Prostate gland (tissue), 2 donors: ENCODE results near the gene CELA2B. TPM values are rescaled to one million over a fixed set of nuclear protein-coding genes. Genes with fewer than 3 reads are reported as not detected.
A peak's percentile ranks its signal among the peaks of the same experiment; 100 is the strongest.
"Not testable (repeated sequence)": the region's sequence is repeated elsewhere in the genome, so short reads cannot be mapped to it uniquely, and the experiment has no call there.

Source experiments
- DNase-seq: peaks from one replicate; pipeline ENCODE4 v3.0.0-alpha.2; 2019; ENCODE audit warnings: low spot score
- H3K27ac ChIP-seq, 2 donors: fragments of 200-600 bp; sonication (generic); 2 replicates each; pipeline ENCODE4 v1.5.1; 2017 to 2019
- H3K27me3 ChIP-seq: fragments of 200-600 bp; sonication (generic); replicated peaks from 2 replicates; pipeline ENCODE4 v1.5.1; 2019; ENCODE audit not compliant: insufficient read depth
- H3K36me3 ChIP-seq, 2 donors: fragments of 200-600 bp; sonication (generic); 1 replicate in 1 of 2; 2 replicates in 1 of 2; pipeline versions ENCODE4 v1.5.1 to v1.8.1; 2017 to 2019
- H3K4me1 ChIP-seq: fragments of 200-600 bp; sonication (generic); replicated peaks from 2 replicates; pipeline ENCODE4 v1.5.1; 2019
- H3K4me3 ChIP-seq, 2 donors: fragments of 200-600 bp; sonication (generic); 2 replicates each; pipeline ENCODE4 v1.5.1; 2017 to 2019
- H3K9me3 ChIP-seq: fragments of 200-600 bp; sonication (generic); 2 replicates; pipeline ENCODE4 v1.5.1; 2017
- POLR2A ChIP-seq: fragments of 450-650 bp; IDR thresholded peaks from one replicate; pipeline ENCODE4 v1.6.1; 2016; ENCODE audit warnings: antibody characterized with exemption, mild to moderate bottlenecking
- POLR2AphosphoS5 ChIP-seq: sonication (generic); formaldehyde crosslinking; IDR thresholded peaks from one replicate; pipeline ENCODE4 v1.6.1; 2017; ENCODE audit warnings: antibody characterized with exemption
- WGBS: methylation state at CpG from one replicate; pipeline ENCODE4 v1.1.5; 2018; 5-methylcytosine and 5-hydroxymethylcytosine counted together
- intact Hi-C: fragments of 100-400 bp; cut with DNase I; formaldehyde crosslinking; loops from one replicate; pipeline ENCODE4 v1.14.2; 2022
- total RNA-seq, 2 donors: library from RNA; depleted of rRNA; stranded (reverse); fragments of >200 nt; gene quantifications; one replicate each; pipeline ENCODE4 v1.1.0, GENCODE V29; 2016
- TF ChIP-seq, protein P1 (sequence below), 4 experiments: fragments of 200-600 bp in 2 of 4; fragments of 450-650 bp in 2 of 4; sonication (generic) in 2 of 4; IDR thresholded peaks; 1 replicate in 3 of 4; 2 replicates in 1 of 4; pipeline ENCODE4 v1.5.1; 2016 to 2019; ENCODE audit warnings: antibody characterized with exemption in 4 of 4, mild to moderate bottlenecking in 2 of 4, moderate library complexity in 2 of 4

The CELA2B gene
- 1 to 10 TPM in 1 of 2 donors, not detected in 1; 1.1 TPM for total RNA-seq

DNA sequence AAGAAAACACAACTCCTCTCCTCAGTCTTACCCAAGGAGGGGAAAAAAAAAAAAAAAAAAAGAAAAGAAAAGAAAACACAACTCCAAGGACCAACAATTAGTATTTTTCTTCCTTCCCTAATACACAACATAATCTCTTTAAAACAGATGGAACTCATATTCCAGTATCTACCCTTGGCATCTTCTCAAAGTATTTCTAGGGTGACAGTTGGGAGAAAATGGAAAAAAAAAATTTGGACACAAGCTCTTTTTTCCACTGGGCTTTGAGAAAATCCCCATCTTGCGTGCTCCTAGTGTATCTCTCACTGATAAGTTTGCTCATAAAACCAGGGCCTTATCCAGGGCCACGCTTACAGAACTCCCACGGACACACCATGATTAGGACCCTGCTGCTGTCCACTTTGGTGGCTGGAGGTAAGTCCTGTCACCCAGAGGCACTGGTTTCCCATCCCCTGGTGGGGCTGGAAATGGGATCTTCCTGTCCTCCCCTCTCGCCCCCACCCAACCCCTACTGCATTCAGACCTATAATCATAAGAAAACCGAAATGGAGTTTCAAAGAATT, at the start of gene CELA2B:
Gene CELA2B (plus strand): TSS at position 353 of the 563 bp plus-strand sequence. CDS start 22 bp downstream, at position 375.
- no peaks in the 10 kb centered on the region for H3K36me3 ChIP-seq
- no peaks in the 10 kb centered on the region for H3K9me3 ChIP-seq
- intact Hi-C loops: no loop called here
- no peak for DNase-seq
- 75% methylated on average over 5 of the region's 5 CpGs for WGBS
- no peak within 1 kb of the TSS for H3K4me3 ChIP-seq
- H3K27ac ChIP-seq: no peak within 1 kb of the TSS
- H3K27me3 ChIP-seq: no peaks in the 10 kb centered on the region
- TF ChIP-seq POLR2AphosphoS5 (no peak), POLR2A (no peak)
- TF ChIP-seq, protein P1, sequence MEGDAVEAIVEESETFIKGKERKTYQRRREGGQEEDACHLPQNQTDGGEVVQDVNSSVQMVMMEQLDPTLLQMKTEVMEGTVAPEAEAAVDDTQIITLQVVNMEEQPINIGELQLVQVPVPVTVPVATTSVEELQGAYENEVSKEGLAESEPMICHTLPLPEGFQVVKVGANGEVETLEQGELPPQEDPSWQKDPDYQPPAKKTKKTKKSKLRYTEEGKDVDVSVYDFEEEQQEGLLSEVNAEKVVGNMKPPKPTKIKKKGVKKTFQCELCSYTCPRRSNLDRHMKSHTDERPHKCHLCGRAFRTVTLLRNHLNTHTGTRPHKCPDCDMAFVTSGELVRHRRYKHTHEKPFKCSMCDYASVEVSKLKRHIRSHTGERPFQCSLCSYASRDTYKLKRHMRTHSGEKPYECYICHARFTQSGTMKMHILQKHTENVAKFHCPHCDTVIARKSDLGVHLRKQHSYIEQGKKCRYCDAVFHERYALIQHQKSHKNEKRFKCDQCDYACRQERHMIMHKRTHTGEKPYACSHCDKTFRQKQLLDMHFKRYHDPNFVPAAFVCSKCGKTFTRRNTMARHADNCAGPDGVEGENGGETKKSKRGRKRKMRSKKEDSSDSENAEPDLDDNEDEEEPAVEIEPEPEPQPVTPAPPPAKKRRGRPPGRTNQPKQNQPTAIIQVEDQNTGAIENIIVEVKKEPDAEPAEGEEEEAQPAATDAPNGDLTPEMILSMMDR (IDR thresholded peaks at IDR 0.05): no peak
- no peaks in the 10 kb centered on the region for H3K4me1 ChIP-seq

DNA sequence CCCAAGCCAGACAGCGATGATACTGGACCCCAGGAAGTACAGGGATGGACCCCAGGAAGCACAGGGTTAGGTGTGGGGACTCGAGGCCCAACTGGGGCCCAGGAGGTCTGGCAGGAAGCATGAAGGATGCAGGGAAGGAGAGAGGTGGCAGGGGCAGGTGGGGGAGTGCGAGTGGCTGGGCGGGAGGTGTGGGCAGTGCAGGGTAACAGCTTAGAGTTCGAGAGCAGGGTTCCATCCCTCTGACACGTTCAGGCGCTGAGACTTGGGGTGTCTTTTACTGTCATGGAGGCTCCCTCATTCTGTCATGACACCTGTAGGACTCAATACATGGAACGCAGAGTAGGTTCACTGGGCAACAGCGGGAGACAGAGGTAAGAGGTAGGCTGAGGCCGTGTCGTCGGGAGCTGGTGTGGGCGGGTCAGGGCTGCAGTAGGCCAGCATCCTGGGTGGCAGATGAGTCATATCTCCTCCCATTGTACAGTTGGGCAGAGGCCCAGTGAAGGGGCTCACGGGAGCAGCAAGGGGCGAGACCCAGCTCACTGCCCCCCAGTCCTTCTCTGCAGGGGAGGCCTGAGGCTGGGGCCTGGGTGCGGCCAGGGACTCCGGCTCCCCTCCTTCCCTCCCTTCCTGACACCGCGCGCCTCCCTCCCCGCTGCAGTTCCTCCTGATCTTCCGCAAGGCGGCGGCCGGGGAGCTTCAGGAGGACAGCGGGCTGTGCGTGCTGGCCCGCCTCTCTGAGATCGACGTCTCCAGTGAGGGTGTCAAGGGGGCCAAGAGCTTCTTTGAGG, 49.2 kb upstream of the CELA2B start:
- peak overlapping the region; percentile 44 to 62 for H3K27ac ChIP-seq
- TF ChIP-seq, protein P1 (IDR thresholded peaks at IDR 0.05): peak in 3 of 4 experiments; percentile 20 to 66 (median 48)
- TF ChIP-seq POLR2AphosphoS5: peak; percentile 47
- no peak for TF ChIP-seq POLR2A
- no peaks in the 10 kb centered on the region for H3K36me3 ChIP-seq
- H3K4me1 ChIP-seq: peaks cover 6% of the 10 kb centered on the region
- no peaks in the 10 kb centered on the region for H3K27me3 ChIP-seq
- no peak overlapping the region for H3K4me3 ChIP-seq
- 46% methylated on average over 28 of the region's 30 CpGs for WGBS
- intact Hi-C loops: no loop called here
- H3K9me3 ChIP-seq: no peaks in the 10 kb centered on the region
- peak; percentile 58 for DNase-seq

DNA sequence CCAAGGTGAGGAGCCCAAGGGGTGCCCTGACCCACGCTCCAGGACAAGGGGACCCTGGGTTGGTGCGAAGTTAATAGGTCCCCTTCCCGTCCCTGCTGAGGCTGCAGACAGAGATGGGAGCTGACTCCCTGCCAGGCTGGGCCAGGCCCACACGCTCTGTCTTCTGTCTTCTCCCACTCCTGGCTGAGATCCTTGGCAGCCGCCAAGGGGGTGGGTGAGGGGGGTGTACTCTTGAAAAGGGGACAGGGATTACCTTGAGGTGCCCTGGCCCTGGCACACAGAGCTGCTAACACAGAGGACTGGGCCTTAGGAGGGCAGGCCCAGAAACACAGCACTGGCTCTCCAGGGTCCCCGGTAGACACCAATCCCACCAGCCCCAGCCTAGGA, 48.6 kb upstream of the CELA2B start:
- WGBS: 34% methylated on average over 6 of the region's 6 CpGs

DNA sequence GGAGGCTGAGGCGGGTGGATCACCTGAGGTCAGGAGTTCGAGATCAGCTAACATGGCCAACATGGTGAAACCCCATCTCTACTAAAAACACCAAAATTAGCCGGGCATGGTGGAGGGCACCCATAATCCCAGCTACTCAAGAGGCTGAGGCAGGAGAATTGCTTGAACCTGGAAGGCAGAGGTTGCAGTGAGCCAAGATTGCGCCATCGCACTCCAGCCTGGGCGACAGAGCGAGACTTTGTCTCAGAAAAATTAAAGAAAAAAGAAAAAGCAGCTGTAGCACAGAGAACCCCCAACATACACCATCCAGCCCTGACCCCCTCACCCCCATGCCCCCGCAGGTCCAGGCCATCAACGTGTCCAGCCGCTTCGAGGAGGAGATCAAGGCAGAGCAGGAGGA, 47.7 kb upstream of the CELA2B start:
- H3K27me3 ChIP-seq, H3K9me3 ChIP-seq, H3K27ac ChIP-seq, DNase-seq, H3K4me1 ChIP-seq, H3K4me3 ChIP-seq, intact Hi-C loops, H3K36me3 ChIP-seq: not testable (repeated sequence)
- WGBS: 88% methylated on average over 11 of the region's 11 CpGs

More for the DNA sequence above, 48.6 kb upstream of the CELA2B start:
- no peaks in the 10 kb centered on the region for H3K27me3 ChIP-seq
- DNase-seq: no peak
- H3K36me3 ChIP-seq: no peaks in the 10 kb centered on the region
- no peaks in the 10 kb centered on the region for H3K9me3 ChIP-seq
- H3K27ac ChIP-seq: peak overlapping the region; percentile 44 to 62
- intact Hi-C loops: no loop called here
- TF ChIP-seq POLR2A (no peak), POLR2AphosphoS5 (no peak)
- TF ChIP-seq, protein P1 (IDR thresholded peaks at IDR 0.05): no peak
- H3K4me3 ChIP-seq: no peak overlapping the region
- peaks cover 6% of the 10 kb centered on the region for H3K4me1 ChIP-seq

DNA sequence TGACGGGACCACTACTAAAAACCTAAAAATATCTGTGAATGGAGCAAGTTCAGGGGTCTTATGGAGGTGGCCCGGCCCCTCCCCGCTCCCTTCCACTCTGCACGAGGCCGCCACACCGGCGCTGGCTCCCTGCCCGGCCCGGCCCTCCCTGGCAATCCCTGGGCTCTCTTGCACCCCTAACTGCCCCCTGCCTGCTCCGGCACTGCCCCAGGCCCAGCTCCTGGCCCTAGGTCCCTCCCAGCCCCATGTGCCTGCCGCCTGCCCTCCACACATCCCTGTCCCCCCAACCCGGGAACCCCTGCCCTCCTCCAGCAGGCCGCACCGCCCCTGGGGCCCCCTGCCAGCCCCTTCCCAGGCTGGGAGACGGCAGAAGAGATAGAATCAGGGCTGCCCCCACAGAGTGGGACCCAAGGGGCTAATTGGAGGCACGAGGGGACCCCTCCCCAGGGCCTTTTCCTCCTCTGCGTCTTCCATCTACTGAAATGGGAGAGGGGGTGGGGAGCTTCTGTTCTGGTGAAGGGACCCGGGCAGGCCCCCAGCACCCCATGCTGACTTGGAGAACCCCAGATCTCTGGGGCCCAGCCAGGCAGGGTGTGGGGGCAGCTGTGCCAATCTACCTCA, 47.0 kb upstream of the CELA2B start:
- WGBS: 87% methylated on average over 16 of the region's 18 CpGs

More for the DNA sequence above, 47.0 kb upstream of the CELA2B start:
- no peak for DNase-seq
- Histone ChIP-seq H3K27ac (no peak overlapping the region), H3K4me1 (no peaks in the 10 kb centered on the region), H3K27me3 (no peaks in the 10 kb centered on the region), H3K36me3 (no peaks in the 10 kb centered on the region), H3K4me3 (no peak overlapping the region), H3K9me3 (no peaks in the 10 kb centered on the region)
- no peak for TF ChIP-seq POLR2AphosphoS5
- no peak for TF ChIP-seq POLR2A
- TF ChIP-seq, protein P1 (IDR thresholded peaks at IDR 0.05): no peak
- intact Hi-C loops: no loop called here
